K562 (cell line): ENCODE measurements around the gene FBXO36. TPM values are rescaled to one million over a fixed set of nuclear protein-coding genes. Genes with fewer than 3 reads are reported as not detected.

Experiments
- E2F8 ChIP-seq: fragments of 450-650 bp; IDR thresholded peaks from 2 replicates; pipeline ENCODE4 v1.7.1; 2018; ENCODE audit warnings: mild to moderate bottlenecking, low read depth; ENCODE audit not compliant: partially characterized antibody
- FOSL1 ChIP-seq: fragments of 200-800 bp; sonication (Bioruptor generic); conservative IDR thresholded peaks from 2 replicates; pipeline ENCODE4 v1.6.1; 2016; ENCODE audit warnings: missing genetic modification characterization, missing compliant biosample characterization
- FOXA1 ChIP-seq: fragments of 450-650 bp; IDR thresholded peaks from 2 replicates; pipeline ENCODE4 v1.6.1; 2016; ENCODE audit warnings: mild to moderate bottlenecking, borderline replicate concordance
- FOXJ2 ChIP-seq: fragments of 200-800 bp; sonication (Bioruptor generic); IDR thresholded peaks from 2 replicates; pipeline ENCODE4 v1.6.1; 2016; ENCODE audit warnings: missing genetic modification characterization, missing compliant biosample characterization
- HINFP ChIP-seq: fragments of 450-650 bp; conservative IDR thresholded peaks from 2 replicates; pipeline ENCODE4 v1.6.1; 2016; ENCODE audit warnings: missing genetic modification characterization, low read depth, mild to moderate bottlenecking, control low read depth, missing compliant biosample characterization
- JUND ChIP-seq, 2 experiments: IDR thresholded peaks; 2 replicates in 1 of 2; 3 replicates in 1 of 2; pipeline ENCODE4 v1.6.1; 2011; ENCODE audit warnings: borderline replicate concordance in 2 of 2, low read depth in 2 of 2, low read length in 2 of 2, improper control_type of control experiment in 1 of 2, missing biosample characterization in 1 of 2, missing genetic modification characterization in 1 of 2, missing genetic modification reagents in 1 of 2
- NCOA1 ChIP-seq: fragments of 450-650 bp; IDR thresholded peaks from 2 replicates; pipeline ENCODE4 v1.6.1; 2016; ENCODE audit warnings: low read depth
- NFE2L1 ChIP-seq: fragments of 450-650 bp; IDR thresholded peaks from 2 replicates; pipeline ENCODE4 v1.6.1; 2016; ENCODE audit warnings: missing genetic modification characterization, low read depth, mild to moderate bottlenecking, missing compliant biosample characterization, moderate library complexity, borderline replicate concordance
- NR2C2 ChIP-seq, 2 experiments: fragments of 200-800 bp in 1 of 2; sonication (Bioruptor generic) in 1 of 2; sonication (generic) in 1 of 2; formaldehyde crosslinking in 1 of 2; IDR thresholded peaks; 2 replicates each; pipeline versions ENCODE4 v1.6.1 to v1.8.0; 2016 to 2022; ENCODE audit warnings: mild to moderate bottlenecking in 1 of 2, missing compliant biosample characterization in 1 of 2, missing genetic modification characterization in 1 of 2, missing genetic modification reagents in 1 of 2
- PBX2 ChIP-seq, 2 experiments: IDR thresholded peaks in 1 of 2; conservative IDR thresholded peaks in 1 of 2; 2 replicates each; pipeline ENCODE4 v1.6.1; 2016; ENCODE audit warnings: low read depth in 2 of 2, mild to moderate bottlenecking in 1 of 2, missing compliant biosample characterization in 1 of 2, missing genetic modification characterization in 1 of 2, moderate library complexity in 1 of 2
- ZBTB11 ChIP-seq, 3 experiments: fragments of 200-800 bp in 1 of 3; fragments of 250-450 bp in 1 of 3; fragments of 450-650 bp in 1 of 3; sonication (Bioruptor Pico) in 1 of 3; sonication (Bioruptor generic) in 1 of 3; formaldehyde crosslinking in 1 of 3; IDR thresholded peaks; 2 replicates each; pipeline versions ENCODE4 v1.6.1 to v1.8.0; 2016 to 2022; ENCODE audit warnings: mild to moderate bottlenecking in 2 of 3, missing genetic modification characterization in 2 of 3, missing compliant biosample characterization in 1 of 3, moderate library complexity in 1 of 3
- polyA plus RNA-seq, 8 experiments: library from polyadenylated mRNA; depleted of rRNA in 4 of 8; stranded (reverse) in 5 of 8; unstranded in 3 of 8; fragments of >200 nt; fragmentation: Nextera tagmentation in 2 of 8; fragmentation: Illumina TruSeq in 1 of 8; extraction: Ambion mirVana in 2 of 8; extraction: Trizol in 1 of 8; gene quantifications; 2 replicates each; pipeline versions ENCODE4 v1.2.1 to v1.2.3, GENCODE V29; 2011 to 2014; ENCODE audit warnings: inconsistent platforms in 1 of 8, missing spikeins in 1 of 8
- total RNA-seq, 7 experiments: library from RNA; depleted of rRNA in 6 of 7; stranded (reverse); fragments of >200 nt in 6 of 7; fragmentation: Illumina TruSeq in 2 of 7; extraction: Trizol in 2 of 7; gene quantifications; 2 replicates each; pipeline versions ENCODE4 v1.2.1 to v1.2.3, GENCODE V29; 2011 to 2021; ENCODE audit warnings: low replicate concordance in 1 of 7

Gene FBXO36
- total and polyA plus RNA-seq, 9 of the 15 experiments (the other 6 are each of a cell fraction or from before 2014, with no cell fraction given) = 0.40 to 0.91 (median 0.58) TPM

- peak; percentile 67 for TF ChIP-seq E2F8
- TF ChIP-seq FOXA1 = no peak
- no peak for TF ChIP-seq FOSL1
- no peak for TF ChIP-seq HINFP
- no peak for TF ChIP-seq NR2C2 (CRISPR knock-in tag; IDR thresholded peaks at IDR 0.05)
- TF ChIP-seq NR2C2 (tag; IDR thresholded peaks at IDR 0.05) = peak; percentile 95
- no peak for TF ChIP-seq FOXJ2 (tag)
- peak in 1 of 3 experiments; percentile 81; a peak in 3 of 6 replicates for TF ChIP-seq ZBTB11 (CRISPR knock-in tag; IDR thresholded peaks at IDR 0.05)
- no peak for TF ChIP-seq JUND (IDR thresholded peaks at IDR 0.05; ENCODE audit: borderline replicate concordance, low read depth, low read length)
- no peak for TF ChIP-seq JUND (tag; IDR thresholded peaks at IDR 0.05; ENCODE audit: borderline replicate concordance, low read depth, low read length)
- TF ChIP-seq PBX2 (CRISPR knock-in tag; IDR thresholded peaks at IDR 0.05; ENCODE audit: low read depth) = no peak
- no peak for TF ChIP-seq PBX2 (tag; conservative IDR thresholded peaks at IDR 0.05; ENCODE audit: low read depth)
- TF ChIP-seq NFE2L1 = no peak
- TF ChIP-seq NCOA1 = no peak
Measured at GRCh38 chr2:229922449-229923386, at the start of gene FBXO36 (continued).
